HG02623 (cell line): ENCODE results near the gene GPR3.

ENCODE experiments used
- ATAC-seq: cut with Tn5 transposase; IDR thresholded peaks from one replicate; pipeline ENCODE4 v1.9.1; 2021; ENCODE audit warnings: moderate library complexity; ENCODE audit not compliant: unreplicated experiment

GPR3 gene

GRCh38 chr1:27358038-27358927, 34.1 kb upstream of the GPR3 start:
- no peak for ATAC-seq

GRCh38 chr1:27358928-27359313, 33.5 kb upstream of the GPR3 start:
- no peak for ATAC-seq

- ATAC-seq: no peak
Observed at GRCh38 chr1:27359822-27360158, 32.6 kb upstream of the GPR3 start.

GRCh38 chr1:27360159-27361043, 32.0 kb upstream of the GPR3 start:
- ATAC-seq: no peak

GRCh38 chr1:27361044-27361402, 31.4 kb upstream of the GPR3 start:
- ATAC-seq: no peak

GRCh38 chr1:27361553-27361952, 30.9 kb upstream of the GPR3 start:
- no peak for ATAC-seq

GRCh38 chr1:27363766-27364695, 28.4 kb upstream of the GPR3 start:
- no peak for ATAC-seq

- no peak for ATAC-seq
Observed at GRCh38 chr1:27364696-27365371, 27.6 kb upstream of the GPR3 start.

GRCh38 chr1:27365372-27366112, 26.9 kb upstream of the GPR3 start:
- ATAC-seq: no peak

GRCh38 chr1:27366113-27366410, 26.4 kb upstream of the GPR3 start:
- ATAC-seq: no peak

GRCh38 chr1:27366411-27367159, 25.8 kb upstream of the GPR3 start, which contains the start of gene MAP3K6:
TSS of gene MAP3K6 (minus strand) at chr1:27366961. CDS start at chr1:27366597, 364 bp downstream.
- ATAC-seq: no peak

- ATAC-seq: no peak
Observed at GRCh38 chr1:27367160-27367650, 25.2 kb upstream of the GPR3 start.

GRCh38 chr1:27368869-27369582, 23.4 kb upstream of the GPR3 start:
- ATAC-seq: no peak

GRCh38 chr1:27372022-27372807, 20.2 kb upstream of the GPR3 start:
- ATAC-seq: no peak

GRCh38 chr1:27372808-27373690, 19.4 kb upstream of the GPR3 start:
- ATAC-seq: no peak

- no peak for ATAC-seq
Observed at GRCh38 chr1:27374362-27375086, 17.9 kb upstream of the GPR3 start, which contains the start of gene FCN3. TSS of gene FCN3 (minus strand) at chr1:27374824. CDS start at chr1:27374818, 6 bp downstream.
